Effector memory CD4-positive, alpha-beta T cell (primary cell): Measurements from ENCODE around the gene OR2V1.
"Not testable (repeated sequence)": the region's sequence is repeated elsewhere in the genome, so short reads cannot be mapped to it uniquely, and the experiment has no call there.

ENCODE experiments used
- DNase-seq, 3 donors: peaks; one replicate each; pipeline ENCODE4 v3.0.0-alpha.2; 2020
- H3K27ac ChIP-seq: 2 replicates; pipeline ENCODE4 v1.7.0; 2013; ENCODE audit warnings: mild to moderate bottlenecking, low read length, moderate library complexity; ENCODE audit not compliant: insufficient read depth, poor library complexity, severe bottlenecking
- H3K27me3 ChIP-seq: replicated peaks from 2 replicates; pipeline ENCODE4 v1.7.0; 2013; ENCODE audit warnings: mild to moderate bottlenecking, low read length; ENCODE audit not compliant: insufficient read depth, control insufficient read depth, poor library complexity, severe bottlenecking
- H3K36me3 ChIP-seq: 2 replicates; pipeline ENCODE4 v1.7.0; 2013; ENCODE audit warnings: mild to moderate bottlenecking, low read length, moderate library complexity; ENCODE audit not compliant: control insufficient read depth, insufficient read depth
- H3K4me1 ChIP-seq: 2 replicates; pipeline ENCODE4 v1.7.0; 2013; ENCODE audit warnings: low read length, mild to moderate bottlenecking; ENCODE audit not compliant: control insufficient read depth, insufficient read depth, poor library complexity, severe bottlenecking
- H3K4me3 ChIP-seq: 2 replicates; pipeline ENCODE4 v1.7.0; 2013; ENCODE audit warnings: low read length, low read depth, mild to moderate bottlenecking; ENCODE audit not compliant: insufficient read depth, poor library complexity, severe bottlenecking
- H3K9me3 ChIP-seq: 2 replicates; pipeline ENCODE4 v1.7.0; 2013; ENCODE audit warnings: mild to moderate bottlenecking, low read length, moderate library complexity; ENCODE audit not compliant: control insufficient read depth
- total RNA-seq, 3 donors: gene quantifications; one replicate each; lab custom pipeline; 2026; lab: John Stamatoyannopoulos, UW

OR2V1 gene, protein sequence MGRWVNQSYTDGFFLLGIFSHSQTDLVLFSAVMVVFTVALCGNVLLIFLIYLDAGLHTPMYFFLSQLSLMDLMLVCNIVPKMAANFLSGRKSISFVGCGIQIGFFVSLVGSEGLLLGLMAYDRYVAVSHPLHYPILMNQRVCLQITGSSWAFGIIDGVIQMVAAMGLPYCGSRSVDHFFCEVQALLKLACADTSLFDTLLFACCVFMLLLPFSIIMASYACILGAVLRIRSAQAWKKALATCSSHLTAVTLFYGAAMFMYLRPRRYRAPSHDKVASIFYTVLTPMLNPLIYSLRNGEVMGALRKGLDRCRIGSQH
- total RNA-seq, result 0 reads per million in 3 donors

- Histone ChIP-seq H3K36me3 (no peaks in the 10 kb centered on the region), H3K9me3 (no peaks in the 10 kb centered on the region), H3K27me3 (no peaks in the 10 kb centered on the region), H3K27ac (no peak within 1 kb of the TSS), H3K4me3 (no peak within 1 kb of the TSS), H3K4me1 (no peaks in the 10 kb centered on the region)
- DNase-seq, result no peak
These were observed at the start of gene OR2V1 for GRCh38 chr5:181130832-181131496. Gene OR2V1, minus strand, starts transcription at chr5:181131169. Its CDS starts 5,865 bp downstream, at chr5:181125304.

DNA sequence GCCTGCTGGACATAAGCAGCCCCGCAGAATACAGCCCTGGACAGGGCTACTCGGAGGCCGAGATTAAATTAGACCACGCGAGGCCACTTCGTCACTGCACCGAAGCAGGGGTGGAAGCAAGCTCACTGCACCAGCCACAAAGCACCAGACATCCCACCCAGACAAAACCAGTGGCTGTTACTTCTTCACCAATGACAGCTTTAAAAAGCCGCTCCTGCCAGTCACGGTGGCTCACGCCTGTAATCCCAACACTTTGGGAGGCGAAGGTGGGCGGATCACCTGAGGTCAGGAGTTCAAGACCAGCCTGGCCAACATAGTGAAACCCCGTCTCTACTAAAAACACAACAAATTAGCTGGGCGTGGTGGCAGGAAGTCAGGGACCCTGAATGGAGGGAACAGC, 46.6 kb upstream of the OR2V1 start:
- H3K4me1 ChIP-seq, H3K27ac ChIP-seq, H3K36me3 ChIP-seq, DNase-seq, H3K4me3 ChIP-seq, H3K9me3 ChIP-seq: not testable (repeated sequence)
- peaks cover 14% of the 10 kb centered on the region for H3K27me3 ChIP-seq

DNA sequence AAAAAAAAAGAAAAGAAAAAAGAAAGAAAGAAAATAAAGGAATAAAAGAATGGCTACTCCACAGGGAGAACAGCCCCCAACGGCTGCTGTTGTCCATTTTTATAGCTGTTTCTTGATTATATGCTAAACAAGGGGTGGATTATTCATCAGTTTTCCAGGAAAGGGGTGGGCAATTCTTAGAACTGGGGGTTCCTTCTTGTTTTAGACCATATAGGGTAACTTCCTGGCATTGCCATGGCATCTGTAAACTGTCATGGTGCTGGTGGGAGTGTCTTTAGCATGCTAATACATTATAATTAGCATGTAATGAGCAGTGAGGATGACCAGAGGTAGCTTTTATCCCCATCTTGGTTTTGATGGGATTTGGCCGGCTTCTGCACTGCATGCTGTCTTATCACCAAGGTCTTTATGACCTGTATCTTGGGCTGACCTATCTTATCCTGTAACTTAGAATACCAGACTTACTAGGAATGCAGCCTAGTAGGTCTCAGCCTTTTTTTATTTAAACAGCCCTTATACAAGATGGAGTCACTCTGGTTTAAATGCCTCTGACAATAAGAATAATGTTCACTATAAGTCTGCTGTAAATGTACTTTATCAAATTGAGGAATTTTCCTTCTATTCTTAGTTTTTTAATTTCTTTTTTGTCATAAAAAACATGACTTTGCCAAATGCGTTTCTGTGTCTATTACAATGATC, 45.4 kb upstream of the OR2V1 start:
- no peak for DNase-seq
- H3K4me1 ChIP-seq, result peaks cover 5% of the 10 kb centered on the region
- peaks cover 23% of the 10 kb centered on the region for H3K27me3 ChIP-seq
- H3K4me3 ChIP-seq, result no peak overlapping the region
- no peaks in the 10 kb centered on the region for H3K9me3 ChIP-seq
- H3K27ac ChIP-seq, result no peak overlapping the region
- no peaks in the 10 kb centered on the region for H3K36me3 ChIP-seq

DNA sequence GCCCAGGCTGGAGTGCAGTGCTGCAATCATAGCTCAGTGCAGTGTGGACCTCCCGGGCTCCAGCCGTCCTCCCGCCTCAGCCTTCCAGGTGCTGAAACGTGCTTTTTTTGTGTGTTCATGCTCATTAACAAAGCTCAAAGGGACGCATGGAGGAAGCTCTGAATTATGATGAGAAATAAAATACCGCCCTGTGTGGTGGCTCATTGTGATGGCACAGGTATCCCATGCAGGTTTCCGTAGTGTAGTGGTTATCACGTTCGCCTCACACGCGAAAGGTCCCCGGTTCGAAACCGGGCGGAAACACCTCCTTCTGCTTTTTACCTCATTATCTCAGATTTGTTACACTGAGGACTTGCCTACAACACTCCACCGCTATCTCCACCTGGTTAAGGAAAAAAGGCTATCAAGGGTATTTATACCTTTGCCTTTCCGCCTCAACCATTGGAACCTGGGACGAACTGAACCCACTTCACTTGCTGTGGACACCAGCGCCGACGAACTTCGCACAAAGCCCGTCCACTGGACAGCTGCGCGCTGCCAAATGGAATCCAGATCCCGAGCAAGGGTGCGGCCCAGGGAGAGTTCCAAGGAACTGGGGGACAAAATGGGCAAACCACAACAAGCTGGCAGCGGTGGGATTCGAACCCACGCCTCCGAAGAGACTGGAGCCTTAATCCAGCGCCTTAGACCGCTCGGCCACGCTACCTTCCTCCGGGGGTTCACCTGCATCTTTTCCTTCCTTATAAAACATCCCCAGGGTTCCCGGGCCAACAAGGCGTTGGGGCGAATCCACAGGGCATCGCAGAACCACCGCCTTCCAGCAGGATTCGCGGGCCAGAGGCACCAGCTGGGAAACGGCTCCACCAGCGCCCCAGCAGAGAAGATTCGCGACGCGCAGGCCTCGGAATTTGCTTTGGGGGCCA, 42.7 kb upstream of the OR2V1 start:
- no peaks in the 10 kb centered on the region for H3K9me3 ChIP-seq
- no peaks in the 10 kb centered on the region for H3K36me3 ChIP-seq
- no peak for DNase-seq
- no peak overlapping the region for H3K27ac ChIP-seq
- peaks cover 5% of the 10 kb centered on the region for H3K4me1 ChIP-seq
- H3K27me3 ChIP-seq, result peaks cover 43% of the 10 kb centered on the region
- no peak overlapping the region for H3K4me3 ChIP-seq

- Histone ChIP-seq H3K4me1 (peaks cover 5% of the 10 kb centered on the region), H3K27ac (no peak overlapping the region), H3K27me3 (peaks cover 50% of the 10 kb centered on the region), H3K4me3 (no peak overlapping the region), H3K9me3 (no peaks in the 10 kb centered on the region), H3K36me3 (no peaks in the 10 kb centered on the region)
- DNase-seq, result no peak
These were observed 42.1 kb upstream of the OR2V1 start for GRCh38 chr5:181173027-181173419.

DNA sequence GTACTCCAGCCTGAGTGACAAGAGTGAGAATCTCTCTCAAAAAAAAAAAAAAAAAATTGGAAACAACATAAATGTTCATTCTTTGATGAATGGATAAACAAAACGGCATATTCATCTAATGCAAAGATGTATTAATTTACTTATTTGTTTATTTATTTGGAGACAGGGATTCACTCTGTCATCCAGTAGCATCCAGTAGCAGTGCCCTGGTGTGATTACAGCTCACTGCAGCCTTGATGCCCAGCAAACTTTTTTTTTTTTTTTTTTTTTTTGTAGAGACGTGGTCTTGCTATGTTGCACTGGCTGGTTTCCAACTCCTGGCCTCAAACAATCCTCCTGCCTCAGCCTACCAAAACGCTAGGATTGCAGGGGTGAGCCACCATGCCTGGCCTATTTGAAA, 40.8 kb upstream of the OR2V1 start:
- no peak overlapping the region for H3K27ac ChIP-seq
- H3K27me3 ChIP-seq, result peaks cover 55% of the 10 kb centered on the region
- peaks cover 5% of the 10 kb centered on the region for H3K4me1 ChIP-seq
- no peak overlapping the region for H3K4me3 ChIP-seq
- DNase-seq, result no peak
- no peaks in the 10 kb centered on the region for H3K9me3 ChIP-seq
- no peaks in the 10 kb centered on the region for H3K36me3 ChIP-seq

DNA sequence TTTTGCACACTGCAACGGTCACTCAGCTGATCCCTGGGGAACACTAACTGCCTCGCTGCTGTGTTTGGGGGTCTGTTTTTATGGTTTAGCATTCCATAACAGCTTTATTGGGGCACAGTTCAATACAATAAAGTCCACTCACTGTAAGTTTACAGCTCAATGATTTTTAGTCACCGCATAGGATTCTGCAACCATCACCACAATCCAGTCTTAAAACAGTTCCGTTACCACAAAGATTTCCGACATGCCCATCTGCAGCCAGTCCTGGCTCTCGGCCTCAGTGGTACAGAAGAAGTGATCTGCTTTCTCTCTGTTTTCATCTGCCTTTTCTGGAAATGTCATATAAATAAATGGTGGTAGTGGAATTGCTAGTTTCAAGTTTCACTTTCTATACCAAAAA, 40.0 kb upstream of the OR2V1 start:
- DNase-seq, result no peak
- H3K27me3 ChIP-seq, result peaks cover 55% of the 10 kb centered on the region
- H3K27ac ChIP-seq, result no peak overlapping the region
- no peak overlapping the region for H3K4me3 ChIP-seq
- no peaks in the 10 kb centered on the region for H3K36me3 ChIP-seq
- peaks cover 5% of the 10 kb centered on the region for H3K4me1 ChIP-seq
- no peaks in the 10 kb centered on the region for H3K9me3 ChIP-seq

DNA sequence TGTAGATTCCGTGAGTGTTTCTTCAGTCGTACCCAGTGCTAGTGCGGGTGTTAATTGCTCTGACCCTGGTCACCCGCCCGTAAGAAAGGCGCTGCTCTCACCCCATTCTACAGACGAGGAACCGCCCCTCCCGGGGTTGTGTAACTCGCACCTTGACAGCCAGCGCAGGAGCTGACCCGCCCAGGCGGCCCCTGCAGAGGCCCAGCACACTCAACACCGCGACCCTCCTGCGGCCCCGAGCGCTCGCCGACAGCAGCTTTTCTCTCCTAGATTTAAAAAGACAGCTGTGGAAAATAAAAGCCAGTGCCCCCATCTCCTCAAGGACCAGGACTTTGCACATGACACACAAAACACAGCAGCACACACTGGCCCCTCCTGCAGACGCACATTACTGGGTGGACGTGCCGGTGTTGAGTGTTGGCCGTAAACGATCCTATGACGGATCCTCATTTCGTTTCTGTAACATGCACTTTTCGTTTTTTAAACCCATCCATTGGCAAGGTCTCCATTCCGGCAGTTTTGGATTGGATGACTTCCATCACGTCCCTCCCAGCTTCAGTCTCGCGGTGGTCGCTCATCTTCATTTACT, 39.4 kb upstream of the OR2V1 start:
- Histone ChIP-seq H3K9me3 (no peaks in the 10 kb centered on the region), H3K4me3 (no peak overlapping the region), H3K27ac (no peak overlapping the region), H3K4me1 (peaks cover 5% of the 10 kb centered on the region), H3K27me3 (peaks cover 55% of the 10 kb centered on the region), H3K36me3 (no peaks in the 10 kb centered on the region)
- no peak for DNase-seq

DNA sequence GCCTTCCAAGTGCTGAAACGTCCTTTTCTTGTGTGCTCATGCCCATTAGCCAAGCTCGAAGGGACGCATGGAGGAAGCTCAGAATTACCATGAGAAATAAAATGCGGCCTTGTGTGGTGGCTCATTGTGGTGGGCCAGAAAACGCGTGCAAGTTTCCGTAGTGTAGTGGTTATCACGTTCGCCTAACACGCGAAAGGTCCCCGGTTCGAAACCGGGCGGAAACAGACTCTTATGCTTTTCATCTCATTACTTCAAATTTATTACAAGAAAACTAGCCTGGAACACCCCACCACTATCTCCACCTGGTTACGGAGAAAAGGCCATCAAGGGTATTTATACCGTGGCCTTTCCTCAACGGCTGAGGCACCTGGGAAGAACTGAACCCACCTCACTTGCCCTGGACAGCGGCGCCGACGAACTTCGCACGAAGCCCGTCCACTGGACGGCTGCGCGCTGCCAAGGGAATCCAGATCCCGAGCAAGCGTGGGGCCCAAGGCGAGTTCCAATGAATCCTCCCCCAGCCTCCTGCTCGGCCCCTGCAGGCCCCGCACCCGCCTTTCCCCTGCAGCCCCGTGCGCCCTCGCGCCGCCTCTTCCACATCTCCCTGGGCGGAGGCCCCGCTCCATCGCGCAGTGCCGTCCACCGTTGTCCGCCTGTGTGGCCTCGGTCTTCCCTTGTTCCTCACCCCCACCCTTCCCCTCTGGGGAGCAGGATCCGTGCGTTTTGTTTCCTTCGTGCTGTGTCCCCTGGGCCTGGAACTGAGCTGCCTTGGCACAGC, 38.7 kb upstream of the OR2V1 start:
- not testable (repeated sequence) for H3K27ac ChIP-seq, H3K36me3 ChIP-seq, H3K4me1 ChIP-seq, H3K9me3 ChIP-seq, H3K4me3 ChIP-seq
- peaks cover 56% of the 10 kb centered on the region for H3K27me3 ChIP-seq
- DNase-seq, result peak; percentile 41 to 67 (median 42)
